Loucy (cell line): ENCODE measurements around the gene OTOP3.

Source experiments
- H2AFZ ChIP-seq: fragments of 200-600 bp; sonication (generic); 2 replicates; pipeline ENCODE4 v1.6.0; 2016; ENCODE audit warnings: antibody characterized with exemption, mild to moderate bottlenecking, low read length, moderate library complexity
- H3F3A ChIP-seq: fragments of 200-600 bp; 2 replicates; pipeline ENCODE4 v1.6.0; 2016; ENCODE audit warnings: antibody characterized with exemption, low read depth, mild to moderate bottlenecking
- H3K27me3 ChIP-seq: fragments of 200-600 bp; sonication (generic); 2 replicates; pipeline ENCODE4 v1.6.1; 2014; ENCODE audit warnings: low read length, mild to moderate bottlenecking; ENCODE audit not compliant: insufficient read depth, poor library complexity, severe bottlenecking
- H3K36me3 ChIP-seq: fragments of 200-600 bp; sonication (generic); 2 replicates; pipeline ENCODE4 v1.6.1; 2016; ENCODE audit warnings: low read length; ENCODE audit not compliant: insufficient read depth
- H3K4me1 ChIP-seq: fragments of 200-600 bp; sonication (generic); 2 replicates; pipeline ENCODE4 v1.5.1; 2014; ENCODE audit warnings: low read length, mild to moderate bottlenecking; ENCODE audit not compliant: insufficient read depth, poor library complexity, severe bottlenecking
- H3K4me2 ChIP-seq: fragments of 200-600 bp; sonication (generic); 2 replicates; pipeline ENCODE4 v1.6.0; 2014; ENCODE audit warnings: antibody characterized with exemption, low read length, low read depth, mild to moderate bottlenecking; ENCODE audit not compliant: poor library complexity, severe bottlenecking
- H3K4me3 ChIP-seq: fragments of 200-600 bp; sonication (generic); 2 replicates; pipeline ENCODE4 v1.5.1; 2014; ENCODE audit warnings: low read length, mild to moderate bottlenecking, mixed read lengths; ENCODE audit not compliant: poor library complexity, severe bottlenecking
- H3K79me2 ChIP-seq: fragments of 200-600 bp; sonication (generic); 2 replicates; pipeline ENCODE4 v1.6.1; 2014; ENCODE audit warnings: low read length; ENCODE audit not compliant: insufficient read depth
- H3K9ac ChIP-seq: fragments of 200-600 bp; sonication (generic); 2 replicates; pipeline ENCODE4 v1.6.0; 2014; ENCODE audit warnings: mild to moderate bottlenecking, low read depth, low read length, moderate library complexity; ENCODE audit not compliant: poor library complexity, severe bottlenecking
- H3K9me2 ChIP-seq: fragments of 200-600 bp; sonication (generic); replicated peaks from 2 replicates; pipeline ENCODE4 v1.6.1; 2016; ENCODE audit warnings: low read depth, low read length, mixed read lengths
- H3K9me3 ChIP-seq: fragments of 200-600 bp; sonication (generic); 2 replicates; pipeline ENCODE4 v1.6.1; 2014; ENCODE audit warnings: mild to moderate bottlenecking, antibody characterized with exemption, low read length, low read depth; ENCODE audit not compliant: insufficient read depth
- H4K20me1 ChIP-seq: fragments of 200-600 bp; sonication (generic); 2 replicates; pipeline ENCODE4 v1.6.0; 2014; ENCODE audit warnings: antibody characterized with exemption, low read length, mild to moderate bottlenecking; ENCODE audit not compliant: insufficient read depth, poor library complexity, severe bottlenecking
- EZH2phosphoT487 ChIP-seq: fragments of 200-600 bp; IDR thresholded peaks from 2 replicates; pipeline ENCODE4 v1.6.1; 2018; ENCODE audit warnings: antibody characterized with exemption, mild to moderate bottlenecking, moderate library complexity, borderline replicate concordance
- TF ChIP-seq, protein P1 (sequence below): fragments of 200-600 bp; sonication (generic); conservative IDR thresholded peaks from 2 replicates; pipeline ENCODE4 v1.5.1; 2014; ENCODE audit warnings: mild to moderate bottlenecking, antibody characterized with exemption, low read length

OTOP3 gene

GRCh38 chr17:74921026-74921681 is 14.5 kb upstream of the OTOP3 start:
- H3K9ac ChIP-seq, result no peak overlapping the region
- H4K20me1 ChIP-seq, result no peaks in the 10 kb centered on the region
- H3K9me3 ChIP-seq, result no peaks in the 10 kb centered on the region
- no peaks in the 10 kb centered on the region for H3K9me2 ChIP-seq
- no peak overlapping the region for H3K4me3 ChIP-seq
- no peaks in the 10 kb centered on the region for H3F3A ChIP-seq
- TF ChIP-seq, protein P1, sequence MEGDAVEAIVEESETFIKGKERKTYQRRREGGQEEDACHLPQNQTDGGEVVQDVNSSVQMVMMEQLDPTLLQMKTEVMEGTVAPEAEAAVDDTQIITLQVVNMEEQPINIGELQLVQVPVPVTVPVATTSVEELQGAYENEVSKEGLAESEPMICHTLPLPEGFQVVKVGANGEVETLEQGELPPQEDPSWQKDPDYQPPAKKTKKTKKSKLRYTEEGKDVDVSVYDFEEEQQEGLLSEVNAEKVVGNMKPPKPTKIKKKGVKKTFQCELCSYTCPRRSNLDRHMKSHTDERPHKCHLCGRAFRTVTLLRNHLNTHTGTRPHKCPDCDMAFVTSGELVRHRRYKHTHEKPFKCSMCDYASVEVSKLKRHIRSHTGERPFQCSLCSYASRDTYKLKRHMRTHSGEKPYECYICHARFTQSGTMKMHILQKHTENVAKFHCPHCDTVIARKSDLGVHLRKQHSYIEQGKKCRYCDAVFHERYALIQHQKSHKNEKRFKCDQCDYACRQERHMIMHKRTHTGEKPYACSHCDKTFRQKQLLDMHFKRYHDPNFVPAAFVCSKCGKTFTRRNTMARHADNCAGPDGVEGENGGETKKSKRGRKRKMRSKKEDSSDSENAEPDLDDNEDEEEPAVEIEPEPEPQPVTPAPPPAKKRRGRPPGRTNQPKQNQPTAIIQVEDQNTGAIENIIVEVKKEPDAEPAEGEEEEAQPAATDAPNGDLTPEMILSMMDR, result no peak
- no peak for TF ChIP-seq EZH2phosphoT487
- no peak overlapping the region for H2AFZ ChIP-seq
- no peaks in the 10 kb centered on the region for H3K4me1 ChIP-seq
- H3K36me3 ChIP-seq, result no peaks in the 10 kb centered on the region
- no peak overlapping the region for H3K4me2 ChIP-seq
- H3K27me3 ChIP-seq, result no peaks in the 10 kb centered on the region
- no peaks in the 10 kb centered on the region for H3K79me2 ChIP-seq

- no peak overlapping the region for H3K4me2 ChIP-seq
- no peaks in the 10 kb centered on the region for H3K4me1 ChIP-seq
- H3K27me3 ChIP-seq, result no peaks in the 10 kb centered on the region
- H3K9me3 ChIP-seq, result no peaks in the 10 kb centered on the region
- no peak overlapping the region for H3K4me3 ChIP-seq
- no peak overlapping the region for H3K9ac ChIP-seq
- no peaks in the 10 kb centered on the region for H3F3A ChIP-seq
- H4K20me1 ChIP-seq, result no peaks in the 10 kb centered on the region
- TF ChIP-seq, protein P1, result no peak
- no peak for TF ChIP-seq EZH2phosphoT487
- H2AFZ ChIP-seq, result no peak overlapping the region
- no peaks in the 10 kb centered on the region for H3K9me2 ChIP-seq
- no peaks in the 10 kb centered on the region for H3K36me3 ChIP-seq
- no peaks in the 10 kb centered on the region for H3K79me2 ChIP-seq
Observed at GRCh38 chr17:74921769-74922168, 13.9 kb upstream of the OTOP3 start.

DNA sequence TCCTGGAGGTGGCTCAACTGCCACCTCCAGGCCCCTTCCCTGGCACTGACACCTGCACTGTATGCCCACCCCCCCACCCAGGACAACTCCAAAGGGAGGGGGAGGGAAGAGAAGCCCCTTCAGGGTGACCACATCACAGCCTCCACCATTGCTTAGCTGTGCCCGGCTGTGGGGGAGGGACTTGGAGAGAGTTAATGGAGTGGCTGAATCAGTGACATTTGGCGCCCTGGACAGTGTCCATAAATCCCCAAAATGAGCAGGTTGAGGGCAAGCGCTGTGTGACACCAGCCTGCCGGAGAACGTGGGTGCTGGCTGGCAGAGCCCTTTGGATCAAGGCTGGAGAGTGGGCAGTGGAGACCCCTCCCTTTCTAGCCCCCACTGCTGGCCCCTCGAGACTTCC is 13.5 kb upstream of the OTOP3 start:
- no peaks in the 10 kb centered on the region for H3K9me3 ChIP-seq
- H2AFZ ChIP-seq, result no peak overlapping the region
- TF ChIP-seq, protein P1, result no peak
- TF ChIP-seq EZH2phosphoT487, result no peak
- no peaks in the 10 kb centered on the region for H3K27me3 ChIP-seq
- H3K4me1 ChIP-seq, result no peaks in the 10 kb centered on the region
- H3K4me3 ChIP-seq, result no peak overlapping the region
- H3K79me2 ChIP-seq, result no peaks in the 10 kb centered on the region
- no peaks in the 10 kb centered on the region for H4K20me1 ChIP-seq
- H3K4me2 ChIP-seq, result no peak overlapping the region
- no peaks in the 10 kb centered on the region for H3K36me3 ChIP-seq
- no peaks in the 10 kb centered on the region for H3F3A ChIP-seq
- H3K9ac ChIP-seq, result no peak overlapping the region
- H3K9me2 ChIP-seq, result no peaks in the 10 kb centered on the region
